CD4-positive, CD25-positive, alpha-beta regulatory T cell (primary cell): Measurements from ENCODE around the gene ZNF474. TPM values are rescaled to one million over a fixed set of nuclear protein-coding genes. Genes with fewer than 3 reads are reported as not detected.
A peak's percentile ranks its signal among the peaks of the same experiment; 100 is the strongest.

Experiments used
- ATAC-seq, 2 donors: fragments of 150-1000 bp; cut with Tn5 transposase; one replicate each; pipeline ENCODE4 v1.10.0; 2021; ENCODE audit warnings: low read depth in 2 of 2, moderate number of reproducible peaks in 2 of 2, moderate library complexity in 1 of 2
- DNase-seq, 3 donors: peaks; one replicate each; pipeline versions ENCODE4 v3.0.0 to v3.0.0-alpha.2; 2012 to 2022; ENCODE audit warnings: mixed read lengths in 1 of 3
- H3K27ac ChIP-seq: one replicate; pipeline ENCODE4 v1.7.0; 2013; ENCODE audit warnings: mild to moderate bottlenecking, low read length; ENCODE audit not compliant: insufficient read depth, poor library complexity, severe bottlenecking
- H3K27me3 ChIP-seq: one replicate; pipeline ENCODE4 v1.7.0; 2013; ENCODE audit warnings: low read length; ENCODE audit not compliant: control insufficient read depth, insufficient read depth
- H3K36me3 ChIP-seq: one replicate; pipeline ENCODE4 v1.7.0; 2013; ENCODE audit warnings: mild to moderate bottlenecking, low read length, moderate library complexity; ENCODE audit not compliant: control insufficient read depth, insufficient read depth
- H3K4me1 ChIP-seq: 2 replicates; pipeline ENCODE4 v1.7.0; 2013; ENCODE audit warnings: mild to moderate bottlenecking, low read length; ENCODE audit not compliant: insufficient read depth, control insufficient read depth, poor library complexity, severe bottlenecking
- H3K4me3 ChIP-seq: one replicate; pipeline ENCODE4 v1.7.0; 2013; ENCODE audit warnings: low read depth, mild to moderate bottlenecking, low read length, moderate library complexity
- H3K9me3 ChIP-seq, 2 experiments: 1 replicate in 1 of 2; 2 replicates in 1 of 2; pipeline ENCODE4 v1.7.0; 2013; ENCODE audit warnings: low read length in 2 of 2, mild to moderate bottlenecking in 1 of 2, moderate library complexity in 1 of 2; ENCODE audit not compliant: control insufficient read depth in 2 of 2
- H3K27ac Mint-ChIP-seq, 3 donors: one replicate each; pipeline ENCODE4 v1.8.0; 2020 to 2022; ENCODE audit warnings: mild to moderate bottlenecking in 3 of 3, mixed read lengths in 3 of 3, moderate library complexity in 2 of 3
- H3K27me3 Mint-ChIP-seq: one replicate; pipeline ENCODE4 v1.8.0; 2022; ENCODE audit warnings: mild to moderate bottlenecking, mixed read lengths
- H3K36me3 Mint-ChIP-seq: one replicate; pipeline ENCODE4 v1.8.0; 2020; ENCODE audit warnings: mixed read lengths
- H3K4me1 Mint-ChIP-seq, 4 donors: one replicate each; pipeline ENCODE4 v1.8.0; 2020 to 2022; ENCODE audit warnings: mixed read lengths in 4 of 4, mild to moderate bottlenecking in 1 of 4
- H3K4me3 Mint-ChIP-seq, 4 donors: one replicate each; pipeline ENCODE4 v1.8.0; 2020 to 2022; ENCODE audit warnings: mild to moderate bottlenecking in 4 of 4, mixed read lengths in 4 of 4, moderate library complexity in 3 of 4
- H3K9me3 Mint-ChIP-seq, 7 donors: one replicate each; pipeline ENCODE4 v1.8.0; 2020 to 2022; ENCODE audit warnings: mixed read lengths in 7 of 7, mild to moderate bottlenecking in 3 of 7, moderate library complexity in 2 of 7
- polyA plus RNA-seq, 4 donors: library from polyadenylated mRNA; unstranded; fragments of 300-500 nt; fragmentation: Illumina TruSeq; gene quantifications; one replicate each; pipeline ENCODE4 v1.2.3, GENCODE V29; 2021
- total RNA-seq: library from RNA; stranded (reverse); gene quantifications from one replicate; pipeline ENCODE4 v1.2.3, GENCODE V29; 2022

ZNF474 gene
- total and polyA plus RNA-seq, 5 donors from 2014 or later, result 0.14 to 0.20 TPM; not detected in 3

- Histone ChIP-seq H3K4me1 (no peaks in the 10 kb centered on the region), H3K27me3 (no peaks in the 10 kb centered on the region), H3K27ac (no peak overlapping the region), H3K9me3 (no peaks in the 10 kb centered on the region), H3K4me3 (no peak overlapping the region), H3K36me3 (no peaks in the 10 kb centered on the region)
- Mint-ChIP-seq H3K4me3 (no peak overlapping the region), H3K27me3 (no peaks in the 10 kb centered on the region), H3K9me3 (no peaks in the 10 kb centered on the region), H3K36me3 (no peaks in the 10 kb centered on the region), H3K27ac (no peak overlapping the region), H3K4me1 (no peaks in the 10 kb centered on the region)
- ATAC-seq (no peak), DNase-seq (no peak)
These were observed 58.1 kb downstream of the ZNF474 start for GRCh38 chr5:122187426-122187825.

- H3K27me3 Mint-ChIP-seq, result no peaks in the 10 kb centered on the region
- Histone ChIP-seq H3K36me3 (no peaks in the 10 kb centered on the region), H3K4me3 (no peak overlapping the region), H3K4me1 (no peaks in the 10 kb centered on the region), H3K27me3 (no peaks in the 10 kb centered on the region), H3K27ac (no peak overlapping the region), H3K9me3 (no peaks in the 10 kb centered on the region)
- no peak for ATAC-seq
- no peak overlapping the region for H3K4me3 Mint-ChIP-seq
- H3K27ac Mint-ChIP-seq, result no peak overlapping the region
- no peak for DNase-seq
- no peaks in the 10 kb centered on the region for H3K36me3 Mint-ChIP-seq
- H3K4me1 Mint-ChIP-seq, result no peaks in the 10 kb centered on the region
- no peaks in the 10 kb centered on the region for H3K9me3 Mint-ChIP-seq
These were observed 60.8 kb downstream of the ZNF474 start for GRCh38 chr5:122190156-122190555.

- Mint-ChIP-seq H3K27me3 (no peaks in the 10 kb centered on the region), H3K36me3 (no peaks in the 10 kb centered on the region), H3K9me3 (no peaks in the 10 kb centered on the region), H3K4me3 (no peak overlapping the region), H3K4me1 (no peaks in the 10 kb centered on the region), H3K27ac (no peak overlapping the region)
- Histone ChIP-seq H3K4me1 (no peaks in the 10 kb centered on the region), H3K9me3 (no peaks in the 10 kb centered on the region), H3K4me3 (no peak overlapping the region), H3K27me3 (no peaks in the 10 kb centered on the region), H3K27ac (no peak overlapping the region), H3K36me3 (no peaks in the 10 kb centered on the region)
- peak in 2 of 3 donors; percentile 8 to 42 for DNase-seq
- ATAC-seq, result no peak
These were observed 63.5 kb downstream of the ZNF474 start for GRCh38 chr5:122192497-122193496.

- Histone ChIP-seq H3K4me1 (no peaks in the 10 kb centered on the region), H3K27me3 (no peaks in the 10 kb centered on the region), H3K27ac (no peak overlapping the region), H3K4me3 (no peak overlapping the region), H3K36me3 (no peaks in the 10 kb centered on the region), H3K9me3 (no peaks in the 10 kb centered on the region)
- Mint-ChIP-seq H3K4me3 (no peak overlapping the region), H3K9me3 (no peaks in the 10 kb centered on the region), H3K27me3 (no peaks in the 10 kb centered on the region), H3K4me1 (no peaks in the 10 kb centered on the region), H3K27ac (no peak overlapping the region), H3K36me3 (no peaks in the 10 kb centered on the region)
- ATAC-seq, result no peak
- DNase-seq, result no peak
These were observed 66.6 kb downstream of the ZNF474 start for GRCh38 chr5:122195802-122196394.

GRCh38 chr5:122199146-122199545 lies 69.8 kb downstream of the ZNF474 start:
- Mint-ChIP-seq H3K9me3 (no peaks in the 10 kb centered on the region), H3K4me3 (no peak overlapping the region), H3K27ac (no peak overlapping the region), H3K36me3 (no peaks in the 10 kb centered on the region), H3K4me1 (no peaks in the 10 kb centered on the region), H3K27me3 (no peaks in the 10 kb centered on the region)
- Histone ChIP-seq H3K36me3 (no peaks in the 10 kb centered on the region), H3K27me3 (no peaks in the 10 kb centered on the region), H3K4me1 (no peaks in the 10 kb centered on the region), H3K27ac (no peak overlapping the region), H3K4me3 (no peak overlapping the region), H3K9me3 (no peaks in the 10 kb centered on the region)
- DNase-seq (no peak), ATAC-seq (no peak)

- Mint-ChIP-seq H3K27me3 (no peaks in the 10 kb centered on the region), H3K4me3 (no peak overlapping the region), H3K36me3 (no peaks in the 10 kb centered on the region), H3K9me3 (peaks cover 0 to under 1% (median 0%) of the 10 kb centered on the region in 7 donors), H3K27ac (no peak overlapping the region), H3K4me1 (no peaks in the 10 kb centered on the region)
- DNase-seq (no peak), ATAC-seq (no peak)
- H3K4me1 ChIP-seq, result no peaks in the 10 kb centered on the region
- H3K27ac ChIP-seq, result no peak overlapping the region
- H3K27me3 ChIP-seq, result no peaks in the 10 kb centered on the region
- no peaks in the 10 kb centered on the region for H3K9me3 ChIP-seq
- no peak overlapping the region for H3K4me3 ChIP-seq
- H3K36me3 ChIP-seq, result no peaks in the 10 kb centered on the region
These were observed 71.1 kb downstream of the ZNF474 start for GRCh38 chr5:122200450-122200849.

- no peak overlapping the region for H3K4me3 Mint-ChIP-seq
- peaks cover 0 to 3% (median 0%) of the 10 kb centered on the region in 7 donors for H3K9me3 Mint-ChIP-seq
- DNase-seq (no peak), ATAC-seq (no peak)
- Histone ChIP-seq H3K4me3 (no peak overlapping the region), H3K36me3 (no peaks in the 10 kb centered on the region), H3K27me3 (no peaks in the 10 kb centered on the region), H3K9me3 (no peaks in the 10 kb centered on the region), H3K4me1 (no peaks in the 10 kb centered on the region), H3K27ac (no peak overlapping the region)
- no peak overlapping the region for H3K27ac Mint-ChIP-seq
- no peaks in the 10 kb centered on the region for H3K36me3 Mint-ChIP-seq
- H3K4me1 Mint-ChIP-seq, result no peaks in the 10 kb centered on the region
- H3K27me3 Mint-ChIP-seq, result no peaks in the 10 kb centered on the region
These were observed 71.5 kb downstream of the ZNF474 start for GRCh38 chr5:122200865-122201264.
